Choroid plexus epithelial cell (primary cell): ENCODE data around the gene POLR1D.

Experiments used
- DNase-seq: peaks from one replicate; pipeline ENCODE4 v3.0.0-alpha.2; 2010; ENCODE audit warnings: low read depth
- H3K4me3 ChIP-seq: 2 replicates; pipeline ENCODE4 v1.5.1; 2011; ENCODE audit warnings: low read depth, mild to moderate bottlenecking, control low read depth, low read length, moderate library complexity
- CTCF ChIP-seq: conservative IDR thresholded peaks from 2 replicates; pipeline ENCODE4 v1.5.1; 2011; ENCODE audit warnings: low read depth, mild to moderate bottlenecking, control low read depth, inconsistent platforms, low read length, moderate library complexity

POLR1D gene

GRCh38 chr13:27631156-27631555 lies 9.5 kb downstream of the POLR1D start:
- TF ChIP-seq CTCF: no peak
- DNase-seq: no peak
- no peak overlapping the region for H3K4me3 ChIP-seq

- H3K4me3 ChIP-seq: no peak overlapping the region
- no peak for DNase-seq
- TF ChIP-seq CTCF: no peak
Measured at GRCh38 chr13:27631665-27632064, 10.0 kb downstream of the POLR1D start.

GRCh38 chr13:27632214-27632613 lies 10.5 kb downstream of the POLR1D start:
- no peak for DNase-seq
- TF ChIP-seq CTCF: no peak
- H3K4me3 ChIP-seq: no peak overlapping the region

- TF ChIP-seq CTCF: no peak
- no peak for DNase-seq
- H3K4me3 ChIP-seq: no peak overlapping the region
Measured at GRCh38 chr13:27632648-27633047, 11.0 kb downstream of the POLR1D start.

- no peak for DNase-seq
- TF ChIP-seq CTCF: no peak
- no peak overlapping the region for H3K4me3 ChIP-seq
Measured at GRCh38 chr13:27634231-27634630, 12.5 kb downstream of the POLR1D start.

GRCh38 chr13:27634791-27635190 lies 13.1 kb downstream of the POLR1D start:
- DNase-seq: no peak
- TF ChIP-seq CTCF: no peak
- H3K4me3 ChIP-seq: no peak overlapping the region

- H3K4me3 ChIP-seq: no peak overlapping the region
- TF ChIP-seq CTCF: no peak
- DNase-seq: no peak
Measured at GRCh38 chr13:27635266-27635665, 13.6 kb downstream of the POLR1D start.
